Cardiac fibroblast (primary cell): ENCODE measurements around the gene GNS.

Experiments used
- DNase-seq, 2 donors: peaks; one replicate each; pipeline versions ENCODE4 v3.0.0 to v3.0.0-alpha.2; 2010; ENCODE audit warnings: low read depth in 2 of 2
- H3K4me3 ChIP-seq, 2 donors: replicated peaks in 1 of 2; 1 replicate in 1 of 2; 2 replicates in 1 of 2; pipeline ENCODE4 v1.5.1; 2011; ENCODE audit warnings: low read depth in 2 of 2, low read length in 2 of 2, mild to moderate bottlenecking in 2 of 2, moderate library complexity in 1 of 2
- CTCF ChIP-seq: IDR thresholded peaks from one replicate; pipeline ENCODE4 v1.5.1; 2011; ENCODE audit warnings: low read depth, mild to moderate bottlenecking, low read length, inconsistent platforms

GNS gene

GRCh38 chr12:64685605-64686004 is 73.6 kb downstream of the GNS start:
- DNase-seq, result no peak

GRCh38 chr12:64685050-64685449 is 74.2 kb downstream of the GNS start:
- TF ChIP-seq CTCF, result no peak
- no peak for DNase-seq

More at GRCh38 chr12:64685605-64686004, 73.6 kb downstream of the GNS start:
- H3K4me3 ChIP-seq, result no peak overlapping the region
- no peak for TF ChIP-seq CTCF

GRCh38 chr12:64683816-64684543 is 75.2 kb downstream of the GNS start:
- H3K4me3 ChIP-seq, result no peak overlapping the region
- no peak for DNase-seq
- no peak for TF ChIP-seq CTCF

More at GRCh38 chr12:64685050-64685449, 74.2 kb downstream of the GNS start:
- no peak overlapping the region for H3K4me3 ChIP-seq

- peak; percentile 79 to 97 for DNase-seq
- no peak for TF ChIP-seq CTCF
- H3K4me3 ChIP-seq, result no peak overlapping the region
These were observed 76.5 kb downstream of the GNS start for GRCh38 chr12:64682572-64683277.

GRCh38 chr12:64681200-64682052 is 77.8 kb downstream of the GNS start:
- H3K4me3 ChIP-seq, result no peak overlapping the region
- no peak for DNase-seq
- no peak for TF ChIP-seq CTCF

- no peak overlapping the region for H3K4me3 ChIP-seq
- no peak for TF ChIP-seq CTCF
- no peak for DNase-seq
These were observed 79.0 kb downstream of the GNS start for GRCh38 chr12:64680235-64680634.
